A673 (cell line): ENCODE measurements around the gene PIN1. TPM values are rescaled to one million over a fixed set of nuclear protein-coding genes. Genes with fewer than 3 reads are reported as not detected.

Source experiments
- BruUV-seq: library from RNA; stranded (reverse); fragments of 400-500 nt; replicated peaks from 2 replicates; lab custom pipeline; 2021; lab: Mats Ljungman, UMichigan
- CTCF ChIA-PET: fragments of 300-600 bp; sonication (Branson Sonifier 250); formaldehyde crosslinking; loops from one replicate; lab custom pipeline; 2022; ENCODE audit warnings: antibody characterized with exemption; lab: Charles Lee
- POLR2A ChIA-PET: fragments of 300-600 bp; sonication (Branson Sonifier 250); formaldehyde crosslinking; loops from one replicate; lab custom pipeline; 2022; ENCODE audit warnings: antibody characterized with exemption; ENCODE audit not compliant: low non-redundant PET; lab: Charles Lee
- DNase-seq: peaks from one replicate; pipeline ENCODE4 v3.0.0-alpha.2; 2015; ENCODE audit warnings: low spot score
- H3K27ac ChIP-seq: fragments of 200-600 bp; sonication (generic); 2 replicates; pipeline ENCODE4 v1.5.1; 2016; ENCODE audit warnings: mixed run types, low read depth, mild to moderate bottlenecking, mixed read lengths, antibody characterized with exemption, low read length; ENCODE audit not compliant: poor library complexity, severe bottlenecking
- H3K27me3 ChIP-seq: fragments of 200-600 bp; sonication (generic); replicated peaks from 2 replicates; pipeline ENCODE4 v1.6.1; 2017; ENCODE audit warnings: mixed run types, low read depth, mild to moderate bottlenecking, mixed read lengths, antibody characterized with exemption, low read length; ENCODE audit not compliant: insufficient read depth, poor library complexity
- H3K36me3 ChIP-seq: fragments of 200-600 bp; sonication (generic); 2 replicates; pipeline ENCODE4 v1.6.1; 2016; ENCODE audit warnings: mixed run types, mild to moderate bottlenecking, mixed read lengths, antibody characterized with exemption, low read length; ENCODE audit not compliant: insufficient read depth, poor library complexity, severe bottlenecking
- H3K4me1 ChIP-seq: fragments of 200-600 bp; sonication (generic); 2 replicates; pipeline ENCODE4 v1.6.1; 2017; ENCODE audit warnings: mixed run types, mild to moderate bottlenecking, mixed read lengths, antibody characterized with exemption, low read length; ENCODE audit not compliant: insufficient read depth, poor library complexity, severe bottlenecking
- H3K4me3 ChIP-seq: fragments of 200-600 bp; sonication (generic); 2 replicates; pipeline ENCODE4 v1.5.1; 2016; ENCODE audit warnings: low read depth, mixed run types, mild to moderate bottlenecking, mixed read lengths, low read length; ENCODE audit not compliant: poor library complexity, severe bottlenecking
- H3K9me3 ChIP-seq: fragments of 200-600 bp; sonication (generic); 2 replicates; pipeline ENCODE4 v1.6.1; 2016; ENCODE audit warnings: mixed run types, low read depth, mild to moderate bottlenecking, mixed read lengths, antibody characterized with exemption, low read length; ENCODE audit not compliant: poor library complexity, severe bottlenecking
- CTCF ChIP-seq: fragments of 300-800, 200-600 bp; sonication (generic); conservative IDR thresholded peaks from 2 replicates; pipeline ENCODE4 v1.5.1; 2017; ENCODE audit warnings: low read depth, mild to moderate bottlenecking, antibody characterized with exemption, low read length, moderate library complexity, mixed read lengths
- EZH2 ChIP-seq: fragments of 200-600 bp; sonication (generic); IDR thresholded peaks from 2 replicates; pipeline ENCODE4 v1.6.1; 2017; ENCODE audit warnings: borderline replicate concordance, low read depth, mild to moderate bottlenecking, mixed read lengths, antibody characterized with exemption, low read length; ENCODE audit not compliant: poor library complexity, severe bottlenecking
- intact Hi-C: fragments of 100-400 bp; cut with micrococcal nuclease; formaldehyde crosslinking; loops from one replicate; pipeline ENCODE4 v1.10.0; 2022; ENCODE audit not compliant: unreplicated experiment
- total RNA-seq: library from RNA; stranded (reverse); gene quantifications from 2 replicates; pipeline ENCODE4 v1.2.3, GENCODE V29; 2021

PIN1 gene
- total RNA-seq, 1 experiment from 2014 or later, result 177 TPM

- Histone ChIP-seq H3K36me3 (no peaks in the 10 kb centered on the region), H3K4me1 (no peaks in the 10 kb centered on the region), H3K9me3 (no peaks in the 10 kb centered on the region), H3K4me3 (no peak overlapping the region), H3K27ac (no peak overlapping the region), H3K27me3 (no peaks in the 10 kb centered on the region)
- CTCF ChIA-PET, result interaction anchor here (0.7 kb wide), 1 partner anchor 136 kb away, joined by 6 read pairs; no protein-coding TSS in a partner anchor
- TF ChIP-seq EZH2, result no peak
- TF ChIP-seq CTCF, result no peak
- no peak for DNase-seq
- intact Hi-C loops, result no loop called here
- POLR2A ChIA-PET, result no interaction called here
- BruUV-seq, result no TSS peak
These were observed 40.0 kb downstream of the PIN1 start for GRCh38 chr19:9875031-9875627.

GRCh38 chr19:9875796-9876195 is 40.7 kb downstream of the PIN1 start:
- ChIA-PET CTCF (no interaction called here), POLR2A (no interaction called here)
- no peak for DNase-seq
- BruUV-seq, result no TSS peak
- H3K4me1 ChIP-seq, result no peaks in the 10 kb centered on the region
- intact Hi-C loops, result no loop called here
- no peaks in the 10 kb centered on the region for H3K9me3 ChIP-seq
- H3K4me3 ChIP-seq, result no peak overlapping the region
- H3K36me3 ChIP-seq, result no peaks in the 10 kb centered on the region
- H3K27ac ChIP-seq, result no peak overlapping the region
- no peaks in the 10 kb centered on the region for H3K27me3 ChIP-seq
- TF ChIP-seq EZH2 (no peak), CTCF (no peak)

- ChIA-PET CTCF (no interaction called here), POLR2A (interaction anchor here (0.8 kb wide), 1 partner anchor 1222 kb away, joined by 6 read pairs; no protein-coding TSS in a partner anchor)
- no peaks in the 10 kb centered on the region for H3K27me3 ChIP-seq
- no peaks in the 10 kb centered on the region for H3K4me1 ChIP-seq
- DNase-seq, result no peak
- BruUV-seq, result no TSS peak
- TF ChIP-seq CTCF, result no peak
- TF ChIP-seq EZH2, result no peak
- intact Hi-C loops, result no loop called here
- no peak overlapping the region for H3K4me3 ChIP-seq
- no peak overlapping the region for H3K27ac ChIP-seq
- no peaks in the 10 kb centered on the region for H3K9me3 ChIP-seq
- H3K36me3 ChIP-seq, result no peaks in the 10 kb centered on the region
These were observed 42.8 kb downstream of the PIN1 start for GRCh38 chr19:9877780-9878510.
